WTC11 (cell line): Measurements from ENCODE around the gene MOGAT2. TPM values are rescaled to one million over a fixed set of nuclear protein-coding genes. Genes with fewer than 3 reads are reported as not detected.

ENCODE experiments used
- ATAC-seq: fragments of 200-7000 bp; cut with Tn5 transposase; 2 replicates; pipeline ENCODE4 v1.10.0; 2021; ENCODE audit warnings: mild to moderate bottlenecking, moderate library complexity
- CTCF ChIA-PET: fragments of 300-600 bp; sonication (Branson Sonifier 250); formaldehyde crosslinking; loops from one replicate; lab custom pipeline; 2021; ENCODE audit warnings: antibody characterized with exemption; lab: Charles Lee
- POLR2A ChIA-PET: fragments of 350-600 bp; sonication (Branson Sonifier 250); formaldehyde crosslinking; loops from one replicate; lab custom pipeline; 2021; ENCODE audit warnings: antibody characterized with exemption; lab: Charles Lee
- DNase-seq: peaks from one replicate; pipeline ENCODE4 v3.0.0; 2021; ENCODE audit warnings: low spot score
- H3K27ac Mint-ChIP-seq: 2 replicates; pipeline ENCODE4 v1.8.0; 2021; ENCODE audit warnings: mixed read lengths
- H3K27me3 Mint-ChIP-seq: 2 replicates; pipeline ENCODE4 v1.8.0; 2021; ENCODE audit warnings: low read depth, mild to moderate bottlenecking, moderate library complexity, mixed read lengths
- H3K36me3 Mint-ChIP-seq: 2 replicates; pipeline ENCODE4 v1.8.0; 2021; ENCODE audit warnings: mixed read lengths
- H3K4me1 Mint-ChIP-seq: 2 replicates; pipeline ENCODE4 v1.8.0; 2022; ENCODE audit warnings: mixed read lengths
- H3K4me3 Mint-ChIP-seq: 2 replicates; pipeline ENCODE4 v1.8.0; 2021; ENCODE audit warnings: mild to moderate bottlenecking, moderate library complexity, mixed read lengths
- H3K9me3 Mint-ChIP-seq: 2 replicates; pipeline ENCODE4 v1.8.0; 2021; ENCODE audit warnings: mixed read lengths
- AFF4 ChIP-seq: sonication (generic); formaldehyde crosslinking; IDR thresholded peaks from 2 replicates; pipeline ENCODE4 v1.8.1; 2023; ENCODE audit warnings: mild to moderate bottlenecking, missing genetic modification reagents, borderline replicate concordance
- ATF2 ChIP-seq: sonication (generic); formaldehyde crosslinking; IDR thresholded peaks from 2 replicates; pipeline ENCODE4 v1.8.1; 2022; ENCODE audit warnings: low read depth, missing genetic modification reagents, borderline replicate concordance
- ATF6 ChIP-seq: sonication (generic); formaldehyde crosslinking; IDR thresholded peaks from 2 replicates; pipeline ENCODE4 v1.8.1; 2023; ENCODE audit warnings: mild to moderate bottlenecking, missing genetic modification reagents
- CBFB ChIP-seq: sonication (generic); formaldehyde crosslinking; IDR thresholded peaks from 2 replicates; pipeline ENCODE4 v1.8.1; 2022; ENCODE audit warnings: mild to moderate bottlenecking, low read depth, missing genetic modification reagents
- CREM ChIP-seq: sonication (generic); formaldehyde crosslinking; IDR thresholded peaks from 2 replicates; pipeline ENCODE4 v1.8.1; 2022; ENCODE audit warnings: mild to moderate bottlenecking, missing genetic modification reagents, moderate library complexity
- ETV6 ChIP-seq: sonication (generic); formaldehyde crosslinking; IDR thresholded peaks from 2 replicates; pipeline ENCODE4 v1.8.1; 2022; ENCODE audit warnings: mild to moderate bottlenecking, missing genetic modification reagents
- FOXP4 ChIP-seq: sonication (generic); formaldehyde crosslinking; IDR thresholded peaks from 2 replicates; pipeline ENCODE4 v1.8.0; 2022; ENCODE audit warnings: mild to moderate bottlenecking, missing genetic modification reagents
- IRF1 ChIP-seq: sonication (generic); formaldehyde crosslinking; IDR thresholded peaks from 2 replicates; pipeline ENCODE4 v1.8.0; 2023; ENCODE audit warnings: missing genetic modification reagents
- IRF2 ChIP-seq: sonication (generic); formaldehyde crosslinking; IDR thresholded peaks from 2 replicates; pipeline ENCODE4 v1.8.0; 2022; ENCODE audit warnings: low read depth, missing genetic modification reagents, borderline replicate concordance
- JAZF1 ChIP-seq: fragments of 250-450 bp; sonication (Bioruptor Pico); IDR thresholded peaks from 2 replicates; pipeline ENCODE4 v1.9.0; 2021; ENCODE audit warnings: moderate library complexity, mild to moderate bottlenecking, inconsistent platforms
- KAT7 ChIP-seq: sonication (generic); formaldehyde crosslinking; IDR thresholded peaks from 2 replicates; pipeline ENCODE4 v1.8.1; 2023; ENCODE audit warnings: missing genetic modification reagents, mild to moderate bottlenecking, borderline replicate concordance
- MAX ChIP-seq: sonication (generic); formaldehyde crosslinking; IDR thresholded peaks from 2 replicates; pipeline ENCODE4 v1.8.0; 2022; ENCODE audit warnings: mild to moderate bottlenecking, missing genetic modification reagents
- MLX ChIP-seq: sonication (generic); formaldehyde crosslinking; IDR thresholded peaks from 2 replicates; pipeline ENCODE4 v1.8.1; 2023; ENCODE audit warnings: mild to moderate bottlenecking, missing genetic modification reagents, moderate library complexity
- RORB ChIP-seq: fragments of 250-450 bp; sonication (Bioruptor Pico); IDR thresholded peaks from 2 replicates; pipeline ENCODE4 v1.9.0; 2021; ENCODE audit warnings: mild to moderate bottlenecking
- SMAD3 ChIP-seq: sonication (generic); formaldehyde crosslinking; IDR thresholded peaks from 2 replicates; pipeline ENCODE4 v1.8.0; 2022; ENCODE audit warnings: missing genetic modification reagents, mild to moderate bottlenecking, borderline replicate concordance
- STAT6 ChIP-seq: sonication (generic); formaldehyde crosslinking; conservative IDR thresholded peaks from 2 replicates; pipeline ENCODE4 v1.8.1; 2023; ENCODE audit warnings: mild to moderate bottlenecking, low read depth, missing genetic modification reagents, moderate library complexity
- TCF7 ChIP-seq: sonication (generic); formaldehyde crosslinking; IDR thresholded peaks from 2 replicates; pipeline ENCODE4 v1.8.0; 2022; ENCODE audit warnings: mild to moderate bottlenecking, low read depth, missing genetic modification reagents, moderate library complexity
- TEAD1 ChIP-seq: sonication (generic); formaldehyde crosslinking; IDR thresholded peaks from 2 replicates; pipeline ENCODE4 v1.8.0; 2022; ENCODE audit warnings: mild to moderate bottlenecking, missing genetic modification reagents
- ZMAT4 ChIP-seq: fragments of 250-450 bp; sonication (Bioruptor Pico); IDR thresholded peaks from 2 replicates; pipeline ENCODE4 v1.9.0; 2021; ENCODE audit warnings: mild to moderate bottlenecking
- ZNF219 ChIP-seq: sonication (generic); formaldehyde crosslinking; IDR thresholded peaks from 2 replicates; pipeline ENCODE4 v1.8.0; 2023; ENCODE audit warnings: missing genetic modification reagents, mild to moderate bottlenecking, borderline replicate concordance
- ZNF232 ChIP-seq: sonication (generic); formaldehyde crosslinking; IDR thresholded peaks from 2 replicates; pipeline ENCODE4 v1.8.0; 2022; ENCODE audit warnings: mild to moderate bottlenecking, missing genetic modification reagents
- total RNA-seq: library from RNA; stranded (reverse); gene quantifications from 3 replicates; pipeline ENCODE4 v1.2.3, GENCODE V29; 2021

The MOGAT2 gene
- total RNA-seq, 1 experiment from 2014 or later: not detected

- TF ChIP-seq ATF6 (CRISPR knock-in tag) (no peak), ZNF232 (CRISPR knock-in tag) (no peak), ETV6 (CRISPR knock-in tag) (no peak), ZMAT4 (no peak), RORB (CRISPR knock-in tag) (no peak), SMAD3 (CRISPR knock-in tag) (no peak), JAZF1 (CRISPR knock-in tag) (no peak), MAX (CRISPR knock-in tag) (no peak), ATF2 (no peak), ZNF219 (CRISPR knock-in tag) (no peak)
Observed at GRCh38 chr11:75697906-75698581, 19.6 kb upstream of the MOGAT2 start (continued).

- Mint-ChIP-seq H3K27me3 (peaks cover 5% of the 10 kb centered on the region), H3K9me3 (no peaks in the 10 kb centered on the region), H3K27ac (no peak overlapping the region), H3K36me3 (no peaks in the 10 kb centered on the region), H3K4me1 (no peaks in the 10 kb centered on the region), H3K4me3 (no peak overlapping the region)
- ATAC-seq (no peak), DNase-seq (no peak)
- ChIA-PET POLR2A (no interaction called here), CTCF (no interaction called here)
- TF ChIP-seq IRF1 (CRISPR knock-in tag) (no peak), IRF2 (CRISPR knock-in tag) (no peak), ETV6 (CRISPR knock-in tag) (no peak), TEAD1 (CRISPR knock-in tag) (no peak), TCF7 (CRISPR knock-in tag) (no peak), STAT6 (CRISPR knock-in tag) (no peak), KAT7 (no peak), CBFB (no peak), CREM (no peak), FOXP4 (CRISPR knock-in tag) (no peak), AFF4 (CRISPR knock-in tag) (no peak), ZMAT4 (no peak), MLX (no peak)
Observed at GRCh38 chr11:75700940-75701339, 16.7 kb upstream of the MOGAT2 start.
